ENCODE results near the gene RECK. TPM values are rescaled to one million over a fixed set of nuclear protein-coding genes. Genes with fewer than 3 reads are reported as not detected.
"Not testable (repeated sequence)": the region's sequence is repeated elsewhere in the genome, so short reads cannot be mapped to it uniquely, and the experiment has no call there.

RECK gene
- total RNA-seq, 1 experiment from 2014 or later: 11.7 TPM

- Histone ChIP-seq H3K36me3 (replicated peaks; ENCODE audit: control insufficient read depth, insufficient read depth, low read length) (no peaks in the 10 kb centered on the region; the same call in 1 of the 2 replicates), H3K4me3 (ENCODE audit: insufficient read depth, low read depth, low read length) (no peak overlapping the region), H3K27me3 (ENCODE audit: control insufficient read depth, insufficient read depth, low read length) (no peaks in the 10 kb centered on the region)
- no peak for DNase-seq
Observed at GRCh38 chr9:36150574-36151315, 114.0 kb downstream of the RECK start.

GRCh38 chr9:36151316-36152210, 114.8 kb downstream of the RECK start:
- no peak for DNase-seq
- H3K27me3 ChIP-seq (ENCODE audit: control insufficient read depth, insufficient read depth, low read length): no peaks in the 10 kb centered on the region
- no peak overlapping the region for H3K4me3 ChIP-seq (ENCODE audit: insufficient read depth, low read depth, low read length)
- H3K36me3 ChIP-seq (replicated peaks; ENCODE audit: control insufficient read depth, insufficient read depth, low read length): no peaks in the 10 kb centered on the region; the same call in 1 of the 2 replicates

GRCh38 chr9:36152741-36153438, 116.2 kb downstream of the RECK start:
- peak; percentile 14 for DNase-seq
- Histone ChIP-seq H3K4me3 (ENCODE audit: insufficient read depth, low read depth, low read length) (no peak overlapping the region), H3K36me3 (replicated peaks; ENCODE audit: control insufficient read depth, insufficient read depth, low read length) (no peaks in the 10 kb centered on the region; the same call in 1 of the 2 replicates), H3K27me3 (ENCODE audit: control insufficient read depth, insufficient read depth, low read length) (no peaks in the 10 kb centered on the region)

GRCh38 chr9:36153746-36154145, 117.0 kb downstream of the RECK start:
- Histone ChIP-seq H3K36me3 (replicated peaks; ENCODE audit: control insufficient read depth, insufficient read depth, low read length) (no peaks in the 10 kb centered on the region), H3K27me3 (ENCODE audit: control insufficient read depth, insufficient read depth, low read length) (no peaks in the 10 kb centered on the region)

GRCh38 chr9:36154331-36154952, 117.7 kb downstream of the RECK start:
- Histone ChIP-seq H3K4me3 (ENCODE audit: insufficient read depth, low read depth, low read length) (no peak overlapping the region), H3K36me3 (replicated peaks; ENCODE audit: control insufficient read depth, insufficient read depth, low read length) (no peaks in the 10 kb centered on the region), H3K27me3 (ENCODE audit: control insufficient read depth, insufficient read depth, low read length) (no peaks in the 10 kb centered on the region)
- peak; percentile 7 for DNase-seq

More at GRCh38 chr9:36153746-36154145, 117.0 kb downstream of the RECK start:
- no peak for DNase-seq
- H3K4me3 ChIP-seq (ENCODE audit: insufficient read depth, low read depth, low read length): no peak overlapping the region

GRCh38 chr9:36156116-36156515, 119.4 kb downstream of the RECK start:
- H3K4me3 ChIP-seq (ENCODE audit: insufficient read depth, low read depth, low read length): no peak overlapping the region
- H3K27me3 ChIP-seq (ENCODE audit: control insufficient read depth, insufficient read depth, low read length): no peaks in the 10 kb centered on the region
- no peaks in the 10 kb centered on the region for H3K36me3 ChIP-seq (replicated peaks; ENCODE audit: control insufficient read depth, insufficient read depth, low read length)
- DNase-seq: no peak

GRCh38 chr9:36158122-36158521, 121.4 kb downstream of the RECK start:
- H3K36me3 ChIP-seq (replicated peaks; ENCODE audit: control insufficient read depth, insufficient read depth, low read length): no peaks in the 10 kb centered on the region
- no peak overlapping the region for H3K4me3 ChIP-seq (ENCODE audit: insufficient read depth, low read depth, low read length)
- no peaks in the 10 kb centered on the region for H3K27me3 ChIP-seq (ENCODE audit: control insufficient read depth, insufficient read depth, low read length)
- no peak for DNase-seq

GRCh38 chr9:36158917-36159316, 122.2 kb downstream of the RECK start:
- Histone ChIP-seq H3K4me3 (ENCODE audit: insufficient read depth, low read depth, low read length) (no peak overlapping the region), H3K27me3 (ENCODE audit: control insufficient read depth, insufficient read depth, low read length) (no peaks in the 10 kb centered on the region), H3K36me3 (replicated peaks; ENCODE audit: control insufficient read depth, insufficient read depth, low read length) (no peaks in the 10 kb centered on the region)
- no peak for DNase-seq

GRCh38 chr9:36159509-36159908, 122.8 kb downstream of the RECK start:
- H3K27me3 ChIP-seq (ENCODE audit: control insufficient read depth, insufficient read depth, low read length); DNase-seq; H3K36me3 ChIP-seq (replicated peaks; ENCODE audit: control insufficient read depth, insufficient read depth, low read length); H3K4me3 ChIP-seq (ENCODE audit: insufficient read depth, low read depth, low read length): not testable (repeated sequence)

- not testable (repeated sequence) for H3K36me3 ChIP-seq (replicated peaks; ENCODE audit: control insufficient read depth, insufficient read depth, low read length); H3K4me3 ChIP-seq (ENCODE audit: insufficient read depth, low read depth, low read length); H3K27me3 ChIP-seq (ENCODE audit: control insufficient read depth, insufficient read depth, low read length); DNase-seq
Observed at GRCh38 chr9:36160126-36160525, 123.4 kb downstream of the RECK start.

- no peak for DNase-seq
- Histone ChIP-seq H3K4me3 (ENCODE audit: insufficient read depth, low read depth, low read length) (no peak overlapping the region), H3K36me3 (replicated peaks; ENCODE audit: control insufficient read depth, insufficient read depth, low read length) (no peaks in the 10 kb centered on the region), H3K27me3 (ENCODE audit: control insufficient read depth, insufficient read depth, low read length) (no peaks in the 10 kb centered on the region)
Observed at GRCh38 chr9:36161187-36161586, 124.5 kb downstream of the RECK start.

- Histone ChIP-seq H3K36me3 (replicated peaks; ENCODE audit: control insufficient read depth, insufficient read depth, low read length) (no peaks in the 10 kb centered on the region), H3K4me3 (ENCODE audit: insufficient read depth, low read depth, low read length) (no peak overlapping the region), H3K27me3 (ENCODE audit: control insufficient read depth, insufficient read depth, low read length) (no peaks in the 10 kb centered on the region)
- DNase-seq: peak; percentile 15
Observed at GRCh38 chr9:36162211-36162738, 125.6 kb downstream of the RECK start.

- H3K27me3 ChIP-seq (ENCODE audit: control insufficient read depth, insufficient read depth, low read length): no peaks in the 10 kb centered on the region
- peak; percentile 93 for DNase-seq
- no peaks in the 10 kb centered on the region for H3K36me3 ChIP-seq (replicated peaks; ENCODE audit: control insufficient read depth, insufficient read depth, low read length)
- no peak overlapping the region for H3K4me3 ChIP-seq (ENCODE audit: insufficient read depth, low read depth, low read length)
Observed at GRCh38 chr9:36163049-36163785, 126.5 kb downstream of the RECK start.
